HG03175 (cell line): ENCODE data around the gene UGT1A1.

ENCODE experiments used
- ATAC-seq: cut with Tn5 transposase; IDR thresholded peaks from one replicate; pipeline ENCODE4 v1.9.1; 2021; ENCODE audit warnings: mild to moderate bottlenecking, moderate library complexity; ENCODE audit not compliant: unreplicated experiment

UGT1A1 gene

GRCh38 chr2:233814056-233814835 is 54.2 kb downstream of the UGT1A1 start:
- no peak for ATAC-seq

DNA sequence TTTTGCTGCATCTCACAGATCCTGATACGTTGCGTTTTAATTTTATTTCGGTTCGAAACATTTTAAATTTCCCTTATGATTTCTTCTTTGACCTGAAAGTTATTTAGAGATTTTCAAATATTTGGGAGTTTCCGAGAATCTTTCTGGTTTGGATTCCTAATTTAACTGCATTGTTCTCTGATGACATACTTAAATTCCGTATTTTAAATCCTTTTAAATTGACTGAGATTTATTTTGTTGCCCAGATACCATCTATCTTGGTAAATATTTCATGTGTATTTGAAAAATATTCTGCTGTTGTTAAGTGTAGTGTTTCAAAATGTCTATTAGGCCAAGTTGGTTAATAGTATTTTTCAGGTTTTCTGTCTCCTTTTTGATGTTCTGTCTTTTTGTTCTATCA is 55.8 kb downstream of the UGT1A1 start:
- ATAC-seq: no peak

- no peak for ATAC-seq
Measured at GRCh38 chr2:233816334-233816733, 56.3 kb downstream of the UGT1A1 start.

- ATAC-seq: no peak
Measured at GRCh38 chr2:233816771-233817170, 56.7 kb downstream of the UGT1A1 start.

- no peak for ATAC-seq
Measured at GRCh38 chr2:233817361-233817911, 57.4 kb downstream of the UGT1A1 start.

DNA sequence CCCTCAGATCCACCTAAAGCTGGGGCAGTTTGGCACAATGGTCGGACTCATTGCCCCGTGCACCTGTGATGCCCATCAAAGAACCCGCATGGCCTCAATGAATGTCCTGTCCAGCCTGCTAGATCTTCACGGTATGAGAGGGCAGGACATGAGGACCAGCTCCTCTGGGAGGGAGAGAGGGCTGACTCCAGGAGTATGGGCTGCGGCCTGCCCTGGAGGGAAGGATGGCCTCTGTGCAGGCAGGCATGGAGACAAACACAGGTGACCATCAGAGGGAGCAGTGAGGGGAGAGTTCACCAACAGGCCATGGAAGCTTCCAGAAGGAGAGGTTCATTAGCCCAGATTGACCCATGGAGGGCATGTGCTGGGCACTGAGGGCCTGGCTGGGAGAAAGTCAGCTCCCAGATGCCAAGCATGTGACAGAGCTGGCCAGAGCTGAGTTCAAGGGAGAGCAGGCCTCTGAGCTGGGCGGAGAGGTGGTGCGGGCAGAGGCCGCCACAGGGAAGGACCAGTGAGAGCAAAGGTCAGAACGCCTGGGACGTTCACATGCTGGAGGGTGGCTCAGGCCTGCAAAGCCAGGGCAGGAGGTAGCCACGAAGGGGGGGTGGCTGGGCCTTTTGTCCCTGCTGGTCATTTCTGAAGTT is 58.0 kb downstream of the UGT1A1 start:
- ATAC-seq: no peak

DNA sequence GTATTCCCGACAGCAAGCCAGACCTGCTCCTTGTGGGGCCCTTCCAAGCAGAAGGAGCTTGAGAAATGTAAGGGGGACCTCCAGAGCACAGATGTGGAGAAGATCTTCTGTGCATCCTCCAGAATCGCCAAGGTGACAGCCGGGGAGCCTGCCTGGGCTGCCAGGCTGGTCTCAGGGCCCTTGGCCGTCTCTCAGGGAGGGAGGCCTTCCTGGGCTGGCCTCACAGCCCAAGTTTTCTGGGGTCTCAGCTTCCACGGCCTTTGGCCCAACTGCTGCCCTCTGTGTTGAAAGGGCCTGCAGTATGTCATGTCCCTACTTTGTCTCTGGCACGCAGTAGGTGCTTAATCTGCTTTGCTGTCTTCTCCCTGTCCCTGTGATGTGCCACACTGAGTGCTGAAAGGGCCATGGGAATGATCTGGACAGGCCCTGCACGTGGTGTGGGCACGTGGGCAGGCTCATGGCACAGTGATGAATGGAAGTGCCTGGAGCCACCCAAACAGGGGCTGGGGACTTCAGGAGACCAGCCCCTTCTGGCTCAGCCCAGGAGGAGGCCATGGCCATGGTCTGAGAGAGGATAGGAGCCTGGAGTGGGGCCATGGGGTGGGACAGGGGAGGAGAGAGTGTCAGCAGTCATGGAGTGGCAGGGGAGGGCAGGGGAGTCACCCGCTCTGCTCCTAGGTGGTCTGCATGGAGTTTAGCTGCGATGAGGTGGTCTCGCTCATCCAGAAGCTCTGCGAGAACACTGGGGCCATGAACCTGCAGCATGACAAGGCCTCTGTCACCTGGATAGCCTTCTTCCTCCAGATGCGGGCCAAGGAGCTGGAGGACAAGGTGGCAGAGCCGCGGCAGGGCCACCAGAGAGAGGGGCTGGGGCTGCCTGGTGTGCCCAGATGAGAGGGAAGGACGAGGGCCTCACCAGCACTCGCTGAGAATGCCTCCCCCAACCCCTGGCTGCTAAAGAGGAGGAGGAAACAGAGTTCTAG is 58.9 kb downstream of the UGT1A1 start:
- ATAC-seq: no peak

GRCh38 chr2:233819884-233820773 is 60.1 kb downstream of the UGT1A1 start:
- ATAC-seq: no peak

DNA sequence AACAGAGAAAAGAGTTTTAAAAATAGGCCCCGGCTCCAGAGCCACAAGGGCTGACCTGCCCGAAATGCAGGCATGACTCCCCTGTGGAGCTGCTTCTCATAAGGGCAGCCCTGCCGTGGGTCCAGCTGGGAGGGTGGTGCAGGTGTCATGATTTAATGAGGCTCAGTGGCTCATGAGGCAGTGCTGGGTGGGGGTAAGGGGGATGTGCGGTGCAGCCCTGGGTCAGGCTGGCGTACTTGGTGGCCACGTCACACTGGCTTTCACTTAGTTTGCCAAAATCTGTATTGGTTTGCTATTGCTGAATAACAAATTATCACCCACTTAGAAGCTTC is 60.7 kb downstream of the UGT1A1 start:
- no peak for ATAC-seq

DNA sequence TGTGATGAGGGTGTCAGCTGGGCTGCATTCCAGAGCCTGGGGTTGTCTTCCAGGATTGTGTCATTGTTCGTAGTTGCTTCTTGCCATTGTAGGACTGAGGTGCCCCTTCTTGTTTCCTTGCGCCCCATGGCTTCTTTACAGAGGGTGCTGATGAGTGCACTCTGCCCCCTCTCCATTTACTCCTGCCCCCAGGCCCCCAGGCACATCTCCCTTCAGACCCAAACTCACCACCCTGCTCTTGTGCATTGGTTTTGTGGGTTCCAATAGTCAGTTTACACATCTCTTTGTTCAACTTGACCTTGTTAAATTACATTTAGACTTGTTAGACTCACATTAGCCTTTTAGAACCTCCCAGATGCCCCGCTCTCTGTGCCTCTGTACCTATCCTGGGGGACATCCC is 61.1 kb downstream of the UGT1A1 start:
- no peak for ATAC-seq

GRCh38 chr2:233821709-233822100 is 61.6 kb downstream of the UGT1A1 start:
- no peak for ATAC-seq

DNA sequence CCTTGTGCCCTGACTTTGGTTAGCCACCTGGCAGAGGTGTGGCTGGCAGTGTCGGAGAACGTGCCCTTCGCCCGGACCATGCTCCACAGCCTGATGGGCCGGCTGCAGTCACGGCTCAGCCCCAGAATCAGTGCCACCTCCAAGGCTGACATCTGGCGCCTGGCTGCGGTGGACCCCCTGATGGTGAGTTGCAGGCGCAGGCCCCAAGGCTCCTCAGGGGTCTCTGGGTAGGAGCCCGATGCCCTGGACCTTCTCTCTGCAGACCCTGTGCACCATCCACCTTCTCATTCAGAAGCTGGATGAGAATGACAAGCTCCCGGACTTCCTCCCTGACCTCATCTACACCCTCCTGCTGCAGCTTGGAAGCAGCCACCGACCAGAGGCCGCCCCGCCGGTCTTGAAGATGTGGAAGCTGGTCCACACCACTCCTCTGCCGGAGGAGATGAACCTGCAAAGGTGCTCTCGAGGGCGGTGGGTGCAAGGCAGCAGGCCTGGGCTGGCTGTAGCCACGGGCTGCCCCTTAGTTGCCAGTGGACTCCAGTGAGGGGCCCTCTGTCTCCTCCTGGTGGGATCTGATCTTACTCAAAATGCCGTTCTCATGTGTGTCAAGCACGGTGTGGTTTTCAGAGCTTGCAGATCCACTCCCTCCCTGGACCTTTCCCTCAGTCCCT is 62.2 kb downstream of the UGT1A1 start:
- ATAC-seq: no peak
